Kidney (tissue), 14 donors: ENCODE results near the gene CPVL. TPM values are rescaled to one million over a fixed set of nuclear protein-coding genes. Genes with fewer than 3 reads are reported as not detected.

Experiments used
- DNase-seq, 5 donors: peaks; one replicate each; pipeline ENCODE4 v3.0.0-alpha.2; 2013 to 2020
- FAIRE-seq: peaks from 2 replicates; lab custom pipeline; 2012; peaks lifted over from hg19 to GRCh38; lab: Jason Lieb, UNC
- H3K27ac ChIP-seq, 2 donors: one replicate each; pipeline ENCODE4 v1.7.0; 2013; ENCODE audit warnings: low read depth in 2 of 2, low read length in 2 of 2, inconsistent platforms in 1 of 2
- H3K27me3 ChIP-seq: one replicate; pipeline ENCODE4 v1.7.1; 2013; ENCODE audit warnings: low read length, inconsistent platforms; ENCODE audit not compliant: control insufficient read depth, insufficient read depth
- H3K36me3 ChIP-seq, 3 donors: one replicate each; pipeline versions ENCODE4 v1.7.0 to v1.7.1; 2013; ENCODE audit warnings: low read length in 3 of 3, control low read depth in 1 of 3, inconsistent platforms in 1 of 3; ENCODE audit not compliant: insufficient read depth in 3 of 3, control insufficient read depth in 2 of 3
- H3K4me1 ChIP-seq, 3 donors: one replicate each; pipeline versions ENCODE4 v1.7.0 to v1.7.1; 2013; ENCODE audit warnings: low read length in 3 of 3, inconsistent platforms in 1 of 3, low read depth in 1 of 3; ENCODE audit not compliant: control insufficient read depth in 2 of 3, insufficient read depth in 2 of 3
- H3K4me3 ChIP-seq, 3 donors: one replicate each; pipeline versions ENCODE4 v1.7.0 to v1.8.1; 2013; ENCODE audit warnings: low read length in 3 of 3, control low read depth in 1 of 3, inconsistent platforms in 1 of 3
- H3K9ac ChIP-seq, 3 donors: one replicate each; pipeline versions ENCODE4 v1.7.0 to v1.7.1; 2013; ENCODE audit warnings: low read length in 3 of 3, control low read depth in 1 of 3, inconsistent platforms in 1 of 3
- H3K9me3 ChIP-seq, 3 donors: one replicate each; pipeline versions ENCODE4 v1.7.0 to v1.7.1; 2013; ENCODE audit warnings: low read length in 3 of 3, control low read depth in 1 of 3, inconsistent platforms in 1 of 3; ENCODE audit not compliant: control insufficient read depth in 2 of 3, insufficient read depth in 1 of 3
- CTCF ChIP-seq: IDR thresholded peaks from 3 replicates; pipeline ENCODE4 v1.5.1; 2012; ENCODE audit warnings: mild to moderate bottlenecking, moderate library complexity, borderline replicate concordance; ENCODE audit not compliant: insufficient read depth; ENCODE audit errors: extremely low read depth
- intact Hi-C: fragments of 100-400 bp; cut with DNase I; formaldehyde crosslinking; loops from one replicate; pipeline ENCODE4 v1.11.1; 2022
- polyA plus RNA-seq: library from polyadenylated mRNA; stranded (reverse); fragments of 350-450 nt; fragmentation: Illumina TruSeq; extraction: RNeasy Lipid Tissue Mini Kit (QIAGEN cat#74804); gene quantifications from one replicate; pipeline ENCODE4 v1.2.3, GENCODE V29; 2014; ENCODE audit warnings: low read depth, low replicate concordance; ENCODE audit not compliant: insufficient read depth
- total RNA-seq: library from RNA; stranded (reverse); fragmentation: NEBNext Ultra II Directional; extraction: Animal tissue kit (Norgen Biotek cat#: 25700); gene quantifications from one replicate; pipeline ENCODE4 v1.2.1, GENCODE V29; 2021
- donor health status: control.
- donor health status: control.
- donor health status: control.
- donor health status: control.
- donor health status: control.
- donor health status: DM: yes; HTN: yes; CAD: no.
- donor health status: Normal renal cell carcinoma (clear cell type).

Gene CPVL
- total and polyA plus RNA-seq, 2 donors from 2014 or later: 104 to 133 TPM

- Histone ChIP-seq H3K4me1 (peaks cover 5 to 8% (median 7%) of the 10 kb centered on the region in 3 donors), H3K4me3 (no peak overlapping the region), H3K9ac (no peak overlapping the region), H3K27ac (no peak overlapping the region), H3K27me3 (no peaks in the 10 kb centered on the region), H3K36me3 (no peaks in the 10 kb centered on the region), H3K9me3 (no peaks in the 10 kb centered on the region)
- intact Hi-C loops: no loop called here
- no peak for TF ChIP-seq CTCF
- FAIRE-seq (no peak), DNase-seq (no peak)
Measured at GRCh38 chr7:29090151-29090805, 56.1 kb downstream of the CPVL start.

- DNase-seq: peak in 2 of 5 donors; percentile 64 to 87
- H3K27me3 ChIP-seq: no peaks in the 10 kb centered on the region
- no peak for TF ChIP-seq CTCF
- H3K9ac ChIP-seq: no peak overlapping the region
- peaks cover 5 to 8% (median 7%) of the 10 kb centered on the region in 3 donors for H3K4me1 ChIP-seq
- H3K9me3 ChIP-seq: no peaks in the 10 kb centered on the region
- no peak for FAIRE-seq
- H3K4me3 ChIP-seq: no peak overlapping the region
- intact Hi-C loops: loop anchor here (10.0 kb wide), 1 partner anchor 53 kb away; no protein-coding TSS in a partner anchor
- no peak overlapping the region for H3K27ac ChIP-seq
- H3K36me3 ChIP-seq: no peaks in the 10 kb centered on the region
Measured at GRCh38 chr7:29087840-29088170, 58.5 kb downstream of the CPVL start.

- no peak for DNase-seq
- intact Hi-C loops: loop anchor here (10.0 kb wide), 1 partner anchor 52 kb away; no protein-coding TSS in a partner anchor
- no peaks in the 10 kb centered on the region for H3K27me3 ChIP-seq
- H3K4me3 ChIP-seq: no peak overlapping the region
- H3K27ac ChIP-seq: no peak overlapping the region
- H3K4me1 ChIP-seq: peaks cover 5 to 7% (median 6%) of the 10 kb centered on the region in 3 donors
- H3K9me3 ChIP-seq: no peaks in the 10 kb centered on the region
- no peak for FAIRE-seq
- no peak for TF ChIP-seq CTCF
- no peaks in the 10 kb centered on the region for H3K36me3 ChIP-seq
- H3K9ac ChIP-seq: no peak overlapping the region
Measured at GRCh38 chr7:29086545-29086944, 59.8 kb downstream of the CPVL start.

- intact Hi-C loops: loop anchor here (10.0 kb wide), 1 partner anchor 50 kb away; no protein-coding TSS in a partner anchor
- DNase-seq (no peak), FAIRE-seq (no peak)
- H3K36me3 ChIP-seq: no peaks in the 10 kb centered on the region
- H3K4me3 ChIP-seq: no peak overlapping the region
- no peak overlapping the region for H3K27ac ChIP-seq
- H3K4me1 ChIP-seq: peaks cover 0 to 3% (median 2%) of the 10 kb centered on the region in 3 donors
- no peaks in the 10 kb centered on the region for H3K9me3 ChIP-seq
- TF ChIP-seq CTCF: no peak
- no peak overlapping the region for H3K9ac ChIP-seq
- H3K27me3 ChIP-seq: no peaks in the 10 kb centered on the region
Measured at GRCh38 chr7:29084832-29085231, 61.5 kb downstream of the CPVL start.
